ENCODE measurements around the gene PRKCH.

Gene PRKCH

DNA sequence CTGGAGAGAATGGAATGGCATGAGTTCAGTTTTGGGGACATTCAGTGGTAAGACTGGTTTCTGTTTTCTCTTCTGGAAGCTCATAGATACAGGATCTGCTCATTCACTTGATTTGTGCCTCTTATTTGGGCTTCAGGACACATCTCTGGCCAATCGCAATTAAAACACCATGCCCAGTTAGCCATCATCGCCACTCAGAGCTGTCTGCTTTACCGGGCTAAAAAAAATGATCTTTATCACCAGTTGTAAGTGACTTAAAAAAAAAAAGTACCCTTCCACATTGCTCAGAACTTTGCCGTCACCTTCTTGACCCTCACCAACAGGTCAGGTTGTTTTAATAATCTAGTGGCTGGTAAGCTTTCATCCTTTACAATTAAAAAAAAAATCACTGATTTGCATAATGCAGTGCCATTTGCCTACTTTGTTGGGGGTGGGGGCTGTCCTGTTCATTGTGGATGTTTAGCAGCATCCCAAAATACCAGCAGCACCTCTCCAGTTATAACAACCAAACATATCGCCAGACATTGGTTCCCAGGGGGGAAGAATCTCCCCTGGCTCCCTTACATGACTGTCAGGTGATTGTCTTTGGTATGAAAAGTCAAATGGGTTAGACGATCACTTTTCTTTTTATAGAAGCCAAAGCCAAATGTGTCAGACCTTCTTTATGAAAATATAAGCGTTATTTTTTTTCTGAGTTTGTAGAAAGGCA is 150.1 kb downstream of the PRKCH start:
- H3K4me3 ChIP-seq (ENCODE audit: low read depth, low read length) = peak overlapping the region; percentile 76
- H3K27ac ChIP-seq (ENCODE audit: low read depth, low read length) = peak overlapping the region; percentile 98
- H3K27me3 ChIP-seq (ENCODE audit: insufficient read depth, low read length) = no peaks in the 10 kb centered on the region
- peaks cover 80% of the 10 kb centered on the region for H3K79me2 ChIP-seq (ENCODE audit: control insufficient read depth, insufficient read depth, low read length, unreplicated experiment)
- peaks cover 80% of the 10 kb centered on the region for H3K4me1 ChIP-seq (ENCODE audit: control insufficient read depth, insufficient read depth, low read length, unreplicated experiment)
- no peak overlapping the region for H2AFZ ChIP-seq (ENCODE audit: low read length, unreplicated experiment)
- H3K36me3 ChIP-seq (ENCODE audit: insufficient read depth, low read length) = no peaks in the 10 kb centered on the region

DNA sequence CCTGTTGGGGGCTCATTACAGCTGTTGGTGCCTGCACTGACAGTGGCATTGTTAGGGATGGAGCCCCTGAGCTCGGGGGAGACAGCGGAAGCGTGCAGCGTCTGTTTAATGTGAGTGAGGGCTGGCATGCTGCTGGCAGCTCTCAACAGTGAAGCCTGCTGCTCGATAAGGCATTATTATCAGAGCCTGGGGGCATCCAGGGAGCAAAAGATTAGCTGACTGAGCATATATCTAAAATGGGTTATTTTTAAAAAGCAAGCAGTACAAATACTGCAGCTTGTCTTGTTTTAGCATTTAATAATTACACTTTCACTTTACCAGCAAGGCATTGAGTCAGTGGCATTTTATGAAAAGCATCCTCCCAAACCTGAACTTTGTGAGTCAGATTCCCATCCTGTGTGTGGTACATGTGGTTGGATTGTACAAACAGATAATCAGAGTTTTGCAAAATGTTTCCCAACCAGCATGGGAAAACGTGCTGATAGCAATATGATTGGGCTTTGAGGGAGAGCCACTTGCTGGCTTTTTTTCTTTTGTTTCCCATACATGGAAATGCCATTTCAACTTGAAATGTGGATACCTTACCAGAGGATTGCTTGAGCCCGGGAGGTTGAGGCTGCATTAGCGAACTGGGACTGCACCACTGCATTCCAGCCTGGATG is 150.8 kb downstream of the PRKCH start:
- Histone ChIP-seq H3K4me1 (ENCODE audit: control insufficient read depth, insufficient read depth, low read length, unreplicated experiment) (peaks cover 78% of the 10 kb centered on the region), H3K4me3 (ENCODE audit: low read depth, low read length) (peak overlapping the region; percentile 76), H3K36me3 (ENCODE audit: insufficient read depth, low read length) (no peaks in the 10 kb centered on the region), H3K27ac (ENCODE audit: low read depth, low read length) (peak overlapping the region; percentile 98), H3K27me3 (ENCODE audit: insufficient read depth, low read length) (no peaks in the 10 kb centered on the region), H3K79me2 (ENCODE audit: control insufficient read depth, insufficient read depth, low read length, unreplicated experiment) (peaks cover 76% of the 10 kb centered on the region), H2AFZ (ENCODE audit: low read length, unreplicated experiment) (no peak overlapping the region)

DNA sequence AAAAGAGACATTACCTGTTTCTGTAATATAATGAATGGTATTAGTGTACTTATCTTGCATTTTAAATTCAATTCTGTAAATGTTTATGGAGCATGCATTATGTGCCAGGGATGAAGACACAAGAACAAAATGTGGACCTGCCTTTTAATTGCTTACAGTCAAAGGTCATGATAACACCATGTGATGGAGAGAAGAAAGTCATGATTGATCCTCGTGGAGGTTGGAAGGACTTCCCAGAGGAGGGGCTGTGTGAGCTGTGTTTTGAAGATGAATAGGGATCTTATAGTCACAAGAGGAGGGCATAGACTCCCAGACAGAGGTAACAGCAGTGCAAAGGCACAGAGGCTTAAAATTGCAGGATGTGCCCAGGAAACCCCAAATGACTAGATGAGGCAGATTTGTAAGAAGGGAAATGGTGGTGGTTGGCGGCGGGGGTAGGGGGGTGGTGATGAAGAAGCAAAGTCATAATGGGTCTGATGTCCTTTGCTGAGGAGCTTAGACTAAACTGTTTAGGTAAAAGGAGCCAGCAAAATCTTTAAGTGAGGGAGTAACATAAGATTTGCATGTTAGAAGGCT is 151.5 kb downstream of the PRKCH start:
- no peaks in the 10 kb centered on the region for H3K27me3 ChIP-seq (ENCODE audit: insufficient read depth, low read length)
- peaks cover 82% of the 10 kb centered on the region for H3K4me1 ChIP-seq (ENCODE audit: control insufficient read depth, insufficient read depth, low read length, unreplicated experiment)
- H3K27ac ChIP-seq (ENCODE audit: low read depth, low read length) = peak overlapping the region; percentile 98
- H2AFZ ChIP-seq (ENCODE audit: low read length, unreplicated experiment) = no peak overlapping the region
- H3K36me3 ChIP-seq (ENCODE audit: insufficient read depth, low read length) = no peaks in the 10 kb centered on the region
- peaks cover 76% of the 10 kb centered on the region for H3K79me2 ChIP-seq (ENCODE audit: control insufficient read depth, insufficient read depth, low read length, unreplicated experiment)
- peak overlapping the region; percentile 76 for H3K4me3 ChIP-seq (ENCODE audit: low read depth, low read length)

DNA sequence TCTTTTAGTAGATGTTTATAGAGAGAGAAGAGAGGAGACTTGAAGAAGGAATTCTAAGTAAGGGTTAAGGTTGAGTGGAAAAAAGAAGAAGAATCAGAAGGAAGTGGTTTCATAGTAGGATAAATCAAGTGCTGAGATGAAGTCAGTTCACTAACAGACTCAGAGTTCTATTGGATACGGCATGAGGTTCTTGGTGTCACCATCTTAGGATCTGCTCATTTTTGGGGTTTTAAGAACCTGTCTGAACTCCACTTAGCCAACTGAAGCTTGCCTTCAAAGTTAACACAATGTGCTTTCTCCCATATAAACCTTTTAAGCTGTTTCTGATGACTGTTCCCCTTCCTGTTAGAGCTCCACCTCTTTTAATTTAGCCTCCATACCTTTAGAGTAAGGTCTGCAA is 152.6 kb downstream of the PRKCH start:
- H3K4me3 ChIP-seq (ENCODE audit: low read depth, low read length) = no peak overlapping the region
- no peak overlapping the region for H2AFZ ChIP-seq (ENCODE audit: low read length, unreplicated experiment)
- no peaks in the 10 kb centered on the region for H3K27me3 ChIP-seq (ENCODE audit: insufficient read depth, low read length)
- peaks cover 69% of the 10 kb centered on the region for H3K79me2 ChIP-seq (ENCODE audit: control insufficient read depth, insufficient read depth, low read length, unreplicated experiment)
- H3K27ac ChIP-seq (ENCODE audit: low read depth, low read length) = peak overlapping the region; percentile 98
- H3K36me3 ChIP-seq (ENCODE audit: insufficient read depth, low read length) = no peaks in the 10 kb centered on the region
- peaks cover 86% of the 10 kb centered on the region for H3K4me1 ChIP-seq (ENCODE audit: control insufficient read depth, insufficient read depth, low read length, unreplicated experiment)

DNA sequence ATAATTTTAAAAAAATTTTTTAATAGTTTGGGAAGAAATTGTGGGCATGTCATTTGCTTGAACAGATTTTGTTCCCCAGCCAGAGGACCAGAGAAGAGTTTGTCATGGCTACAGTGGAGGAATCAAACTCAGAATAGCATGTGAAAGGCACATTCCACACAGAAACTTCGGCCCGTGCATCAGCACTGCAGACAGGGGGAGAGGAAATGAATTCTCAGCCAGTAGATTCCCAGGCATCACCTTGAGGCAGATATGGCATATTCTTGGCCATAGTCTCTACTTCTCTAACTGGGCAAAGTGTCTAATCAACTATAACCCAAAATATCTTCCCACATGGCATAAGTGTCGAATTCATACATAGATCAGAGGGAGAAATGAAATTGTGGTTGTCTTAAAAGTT is 153.3 kb downstream of the PRKCH start:
- Histone ChIP-seq H3K79me2 (ENCODE audit: control insufficient read depth, insufficient read depth, low read length, unreplicated experiment) (peaks cover 69% of the 10 kb centered on the region), H3K36me3 (ENCODE audit: insufficient read depth, low read length) (no peaks in the 10 kb centered on the region), H3K4me1 (ENCODE audit: control insufficient read depth, insufficient read depth, low read length, unreplicated experiment) (peaks cover 86% of the 10 kb centered on the region), H2AFZ (ENCODE audit: low read length, unreplicated experiment) (no peak overlapping the region), H3K27ac (ENCODE audit: low read depth, low read length) (peak overlapping the region; percentile 99), H3K4me3 (ENCODE audit: low read depth, low read length) (no peak overlapping the region), H3K27me3 (ENCODE audit: insufficient read depth, low read length) (no peaks in the 10 kb centered on the region)

DNA sequence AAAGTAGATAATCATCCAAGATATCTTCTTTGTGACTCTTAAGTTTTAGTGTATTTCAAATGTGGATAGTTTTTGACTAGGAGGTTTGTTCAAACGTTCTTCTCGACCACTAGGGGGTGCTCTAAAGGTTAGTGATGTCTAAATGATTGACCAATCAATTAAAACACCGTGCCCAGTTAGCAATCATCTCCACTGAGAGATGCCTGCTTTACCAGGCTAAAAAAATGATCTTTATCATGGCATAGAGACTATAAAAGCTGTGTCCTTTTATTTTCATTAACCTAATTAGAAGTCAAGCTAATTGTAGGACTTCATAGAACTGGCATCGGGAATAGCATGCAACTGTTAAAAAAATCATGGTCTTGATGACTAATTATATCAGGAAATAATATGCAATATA is 153.9 kb downstream of the PRKCH start:
- Histone ChIP-seq H3K27me3 (ENCODE audit: insufficient read depth, low read length) (no peaks in the 10 kb centered on the region), H3K27ac (ENCODE audit: low read depth, low read length) (peak overlapping the region; percentile 99), H3K79me2 (ENCODE audit: control insufficient read depth, insufficient read depth, low read length, unreplicated experiment) (peaks cover 65% of the 10 kb centered on the region), H3K4me3 (ENCODE audit: low read depth, low read length) (no peak overlapping the region), H3K4me1 (ENCODE audit: control insufficient read depth, insufficient read depth, low read length, unreplicated experiment) (peaks cover 86% of the 10 kb centered on the region), H2AFZ (ENCODE audit: low read length, unreplicated experiment) (no peak overlapping the region), H3K36me3 (ENCODE audit: insufficient read depth, low read length) (no peaks in the 10 kb centered on the region)

DNA sequence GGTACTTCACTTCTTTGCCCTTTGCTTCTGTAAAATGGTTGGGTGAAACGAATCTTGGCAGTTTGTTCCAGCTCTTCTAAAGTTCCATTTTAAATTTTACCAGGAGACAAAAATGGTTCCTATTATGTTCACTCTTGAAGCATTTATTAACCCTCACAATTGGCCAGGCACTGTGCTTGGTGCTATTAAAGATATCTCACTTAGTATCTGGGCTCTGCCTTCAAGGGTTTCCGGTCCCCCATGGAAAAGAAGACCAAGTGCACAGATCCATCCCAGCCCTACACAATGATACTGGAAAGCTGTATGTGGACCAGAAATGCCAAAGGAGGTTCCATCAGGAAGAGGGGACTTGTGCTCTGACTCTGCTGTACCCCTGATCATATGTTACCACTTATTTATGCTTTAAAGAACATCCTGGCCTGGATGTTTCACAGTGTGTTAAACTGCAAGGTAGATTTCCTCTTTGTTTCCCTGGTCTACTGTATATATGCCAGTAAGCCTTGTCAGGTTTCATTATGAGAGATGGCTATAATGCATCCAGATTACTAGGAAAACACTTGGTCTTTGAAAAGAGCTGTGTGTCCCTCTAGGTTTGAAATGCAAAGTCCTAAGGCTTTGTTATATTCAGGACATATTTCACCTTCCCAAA is 154.8 kb downstream of the PRKCH start:
- peak overlapping the region; percentile 99 for H3K27ac ChIP-seq (ENCODE audit: low read depth, low read length)
- peaks cover 65% of the 10 kb centered on the region for H3K79me2 ChIP-seq (ENCODE audit: control insufficient read depth, insufficient read depth, low read length, unreplicated experiment)
- peaks cover 84% of the 10 kb centered on the region for H3K4me1 ChIP-seq (ENCODE audit: control insufficient read depth, insufficient read depth, low read length, unreplicated experiment)
- H3K4me3 ChIP-seq (ENCODE audit: low read depth, low read length) = peak overlapping the region; percentile 2; the same call in 1 of the 2 replicates
- no peak overlapping the region for H2AFZ ChIP-seq (ENCODE audit: low read length, unreplicated experiment)
- no peaks in the 10 kb centered on the region for H3K36me3 ChIP-seq (ENCODE audit: insufficient read depth, low read length)
- no peaks in the 10 kb centered on the region for H3K27me3 ChIP-seq (ENCODE audit: insufficient read depth, low read length)

DNA sequence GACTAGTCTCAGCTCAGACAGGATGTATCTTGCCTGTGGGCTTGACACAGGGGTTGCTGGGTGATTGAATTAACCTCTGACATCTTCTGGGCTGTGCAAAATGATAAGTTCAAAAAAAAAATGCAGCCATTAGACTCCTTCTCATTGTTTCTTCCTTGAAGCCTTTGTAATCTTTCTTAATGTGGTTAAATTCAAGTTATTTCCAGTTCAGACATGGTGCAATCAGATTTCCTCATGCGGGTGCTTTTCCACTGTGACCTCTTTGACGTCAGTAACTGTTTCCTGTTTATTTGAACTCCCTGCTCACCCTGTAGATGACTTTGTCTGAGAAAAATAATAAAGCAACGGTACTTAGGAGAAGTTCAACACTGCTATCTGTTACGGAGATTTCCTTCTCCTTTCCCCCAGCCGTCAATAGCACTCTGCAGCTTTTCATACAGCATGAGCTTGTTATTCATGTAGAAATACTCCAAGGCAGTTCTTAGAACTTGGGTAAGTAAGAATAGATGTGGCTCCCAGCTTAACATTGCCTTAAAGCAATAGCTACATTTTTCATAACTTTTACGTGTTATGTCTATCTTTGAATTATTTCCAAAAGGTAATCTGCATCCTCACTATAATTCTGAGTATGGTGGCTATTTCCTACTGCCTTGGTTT is 155.5 kb downstream of the PRKCH start:
- peaks cover 77% of the 10 kb centered on the region for H3K4me1 ChIP-seq (ENCODE audit: control insufficient read depth, insufficient read depth, low read length, unreplicated experiment)
- H3K27me3 ChIP-seq (ENCODE audit: insufficient read depth, low read length) = no peaks in the 10 kb centered on the region
- peak overlapping the region; percentile 66 for H3K4me3 ChIP-seq (ENCODE audit: low read depth, low read length)
- no peak overlapping the region for H2AFZ ChIP-seq (ENCODE audit: low read length, unreplicated experiment)
- no peaks in the 10 kb centered on the region for H3K36me3 ChIP-seq (ENCODE audit: insufficient read depth, low read length)
- H3K27ac ChIP-seq (ENCODE audit: low read depth, low read length) = peak overlapping the region; percentile 99
- peaks cover 60% of the 10 kb centered on the region for H3K79me2 ChIP-seq (ENCODE audit: control insufficient read depth, insufficient read depth, low read length, unreplicated experiment)

DNA sequence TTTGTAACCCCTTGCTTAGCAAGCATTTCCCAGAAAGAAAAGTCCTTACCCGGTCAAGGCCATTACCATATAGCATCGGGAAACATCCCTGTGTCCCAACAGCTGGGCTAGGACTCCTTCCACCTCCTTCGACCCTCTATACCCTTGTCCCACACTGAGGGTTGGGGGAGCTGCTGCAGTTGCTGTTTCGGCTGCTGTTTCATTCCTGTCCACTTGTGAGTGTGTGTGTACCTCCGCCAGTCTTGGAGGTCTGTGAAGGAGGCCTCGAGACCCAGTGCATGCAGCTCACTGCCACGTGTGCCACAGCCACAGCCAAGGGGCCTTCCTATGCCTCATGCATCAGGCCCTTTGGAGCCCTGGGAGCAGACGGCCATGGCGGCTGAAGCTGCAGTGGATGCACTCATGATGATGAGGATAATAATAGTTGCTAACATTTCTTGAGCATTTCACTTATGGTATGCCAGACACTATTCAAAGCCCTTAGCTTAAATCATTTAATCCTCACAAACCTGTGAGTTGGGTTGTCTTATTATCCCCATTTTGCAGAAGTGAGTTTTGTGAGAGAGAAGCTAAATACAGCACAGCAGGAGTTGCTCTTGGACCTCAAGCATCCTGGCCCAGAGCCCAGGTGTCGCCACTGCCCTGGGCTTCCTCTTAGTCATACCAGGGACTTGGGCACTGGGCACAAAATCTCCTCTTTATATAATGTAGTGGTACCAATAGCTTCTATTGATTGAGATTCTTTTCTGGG is 156.5 kb downstream of the PRKCH start:
- Histone ChIP-seq H3K4me1 (ENCODE audit: control insufficient read depth, insufficient read depth, low read length, unreplicated experiment) (peaks cover 70% of the 10 kb centered on the region), H3K27me3 (ENCODE audit: insufficient read depth, low read length) (no peaks in the 10 kb centered on the region), H3K4me3 (ENCODE audit: low read depth, low read length) (peak overlapping the region; percentile 66; the same call in 1 of the 2 replicates), H3K36me3 (ENCODE audit: insufficient read depth, low read length) (no peaks in the 10 kb centered on the region), H2AFZ (ENCODE audit: low read length, unreplicated experiment) (no peak overlapping the region), H3K79me2 (ENCODE audit: control insufficient read depth, insufficient read depth, low read length, unreplicated experiment) (peaks cover 56% of the 10 kb centered on the region), H3K27ac (ENCODE audit: low read depth, low read length) (peak overlapping the region; percentile 99)
